ENCODE data around the gene RADIL.

- no peak for TF ChIP-seq CTCF (IDR thresholded peaks at IDR 0.05)
- no peak for TF ChIP-seq ZFX (IDR thresholded peaks at IDR 0.05; ENCODE audit: borderline replicate concordance)
These were observed 41.7 kb downstream of the RADIL start for GRCh38 chr7:4841836-4842235.

Data from 22Rv1 (cell line).